ENCODE results near the gene ARL8A.

- peak; percentile 72 to 98 for TF ChIP-seq CTCF (conservative IDR thresholded peaks at IDR 0.05; ENCODE audit: low read depth in 2 of 2)
- TF ChIP-seq, protein P1, sequence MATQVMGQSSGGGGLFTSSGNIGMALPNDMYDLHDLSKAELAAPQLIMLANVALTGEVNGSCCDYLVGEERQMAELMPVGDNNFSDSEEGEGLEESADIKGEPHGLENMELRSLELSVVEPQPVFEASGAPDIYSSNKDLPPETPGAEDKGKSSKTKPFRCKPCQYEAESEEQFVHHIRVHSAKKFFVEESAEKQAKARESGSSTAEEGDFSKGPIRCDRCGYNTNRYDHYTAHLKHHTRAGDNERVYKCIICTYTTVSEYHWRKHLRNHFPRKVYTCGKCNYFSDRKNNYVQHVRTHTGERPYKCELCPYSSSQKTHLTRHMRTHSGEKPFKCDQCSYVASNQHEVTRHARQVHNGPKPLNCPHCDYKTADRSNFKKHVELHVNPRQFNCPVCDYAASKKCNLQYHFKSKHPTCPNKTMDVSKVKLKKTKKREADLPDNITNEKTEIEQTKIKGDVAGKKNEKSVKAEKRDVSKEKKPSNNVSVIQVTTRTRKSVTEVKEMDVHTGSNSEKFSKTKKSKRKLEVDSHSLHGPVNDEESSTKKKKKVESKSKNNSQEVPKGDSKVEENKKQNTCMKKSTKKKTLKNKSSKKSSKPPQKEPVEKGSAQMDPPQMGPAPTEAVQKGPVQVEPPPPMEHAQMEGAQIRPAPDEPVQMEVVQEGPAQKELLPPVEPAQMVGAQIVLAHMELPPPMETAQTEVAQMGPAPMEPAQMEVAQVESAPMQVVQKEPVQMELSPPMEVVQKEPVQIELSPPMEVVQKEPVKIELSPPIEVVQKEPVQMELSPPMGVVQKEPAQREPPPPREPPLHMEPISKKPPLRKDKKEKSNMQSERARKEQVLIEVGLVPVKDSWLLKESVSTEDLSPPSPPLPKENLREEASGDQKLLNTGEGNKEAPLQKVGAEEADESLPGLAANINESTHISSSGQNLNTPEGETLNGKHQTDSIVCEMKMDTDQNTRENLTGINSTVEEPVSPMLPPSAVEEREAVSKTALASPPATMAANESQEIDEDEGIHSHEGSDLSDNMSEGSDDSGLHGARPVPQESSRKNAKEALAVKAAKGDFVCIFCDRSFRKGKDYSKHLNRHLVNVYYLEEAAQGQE (IDR thresholded peaks at IDR 0.05; ENCODE audit: unreplicated experiment) = no peak
- TF ChIP-seq EZH2 (IDR thresholded peaks at IDR 0.05; ENCODE audit: low read depth, unreplicated experiment) = no peak
- no peak for TF ChIP-seq EZH2phosphoT487 (IDR thresholded peaks at IDR 0.05; ENCODE audit: unreplicated experiment)
- TF ChIP-seq POLR2AphosphoS5 (IDR thresholded peaks at IDR 0.05; ENCODE audit: low read depth) = peak; percentile 56
- TF ChIP-seq, protein P2, sequence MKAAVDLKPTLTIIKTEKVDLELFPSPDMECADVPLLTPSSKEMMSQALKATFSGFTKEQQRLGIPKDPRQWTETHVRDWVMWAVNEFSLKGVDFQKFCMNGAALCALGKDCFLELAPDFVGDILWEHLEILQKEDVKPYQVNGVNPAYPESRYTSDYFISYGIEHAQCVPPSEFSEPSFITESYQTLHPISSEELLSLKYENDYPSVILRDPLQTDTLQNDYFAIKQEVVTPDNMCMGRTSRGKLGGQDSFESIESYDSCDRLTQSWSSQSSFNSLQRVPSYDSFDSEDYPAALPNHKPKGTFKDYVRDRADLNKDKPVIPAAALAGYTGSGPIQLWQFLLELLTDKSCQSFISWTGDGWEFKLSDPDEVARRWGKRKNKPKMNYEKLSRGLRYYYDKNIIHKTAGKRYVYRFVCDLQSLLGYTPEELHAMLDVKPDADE (IDR thresholded peaks at IDR 0.05) = no peak
- TF ChIP-seq ZNF114 (CRISPR knock-in tag; IDR thresholded peaks at IDR 0.05) = no peak
- TF ChIP-seq STAT1 (IDR thresholded peaks at IDR 0.05; ENCODE audit: unreplicated experiment) = no peak
- peak; percentile 41; the same call in 1 of the 2 replicates for TF ChIP-seq CREB1 (CRISPR knock-in tag; IDR thresholded peaks at IDR 0.05; ENCODE audit: low read depth)
- no peak for TF ChIP-seq JUNB (IDR thresholded peaks at IDR 0.05; ENCODE audit: unreplicated experiment)
- TF ChIP-seq, protein P3, sequence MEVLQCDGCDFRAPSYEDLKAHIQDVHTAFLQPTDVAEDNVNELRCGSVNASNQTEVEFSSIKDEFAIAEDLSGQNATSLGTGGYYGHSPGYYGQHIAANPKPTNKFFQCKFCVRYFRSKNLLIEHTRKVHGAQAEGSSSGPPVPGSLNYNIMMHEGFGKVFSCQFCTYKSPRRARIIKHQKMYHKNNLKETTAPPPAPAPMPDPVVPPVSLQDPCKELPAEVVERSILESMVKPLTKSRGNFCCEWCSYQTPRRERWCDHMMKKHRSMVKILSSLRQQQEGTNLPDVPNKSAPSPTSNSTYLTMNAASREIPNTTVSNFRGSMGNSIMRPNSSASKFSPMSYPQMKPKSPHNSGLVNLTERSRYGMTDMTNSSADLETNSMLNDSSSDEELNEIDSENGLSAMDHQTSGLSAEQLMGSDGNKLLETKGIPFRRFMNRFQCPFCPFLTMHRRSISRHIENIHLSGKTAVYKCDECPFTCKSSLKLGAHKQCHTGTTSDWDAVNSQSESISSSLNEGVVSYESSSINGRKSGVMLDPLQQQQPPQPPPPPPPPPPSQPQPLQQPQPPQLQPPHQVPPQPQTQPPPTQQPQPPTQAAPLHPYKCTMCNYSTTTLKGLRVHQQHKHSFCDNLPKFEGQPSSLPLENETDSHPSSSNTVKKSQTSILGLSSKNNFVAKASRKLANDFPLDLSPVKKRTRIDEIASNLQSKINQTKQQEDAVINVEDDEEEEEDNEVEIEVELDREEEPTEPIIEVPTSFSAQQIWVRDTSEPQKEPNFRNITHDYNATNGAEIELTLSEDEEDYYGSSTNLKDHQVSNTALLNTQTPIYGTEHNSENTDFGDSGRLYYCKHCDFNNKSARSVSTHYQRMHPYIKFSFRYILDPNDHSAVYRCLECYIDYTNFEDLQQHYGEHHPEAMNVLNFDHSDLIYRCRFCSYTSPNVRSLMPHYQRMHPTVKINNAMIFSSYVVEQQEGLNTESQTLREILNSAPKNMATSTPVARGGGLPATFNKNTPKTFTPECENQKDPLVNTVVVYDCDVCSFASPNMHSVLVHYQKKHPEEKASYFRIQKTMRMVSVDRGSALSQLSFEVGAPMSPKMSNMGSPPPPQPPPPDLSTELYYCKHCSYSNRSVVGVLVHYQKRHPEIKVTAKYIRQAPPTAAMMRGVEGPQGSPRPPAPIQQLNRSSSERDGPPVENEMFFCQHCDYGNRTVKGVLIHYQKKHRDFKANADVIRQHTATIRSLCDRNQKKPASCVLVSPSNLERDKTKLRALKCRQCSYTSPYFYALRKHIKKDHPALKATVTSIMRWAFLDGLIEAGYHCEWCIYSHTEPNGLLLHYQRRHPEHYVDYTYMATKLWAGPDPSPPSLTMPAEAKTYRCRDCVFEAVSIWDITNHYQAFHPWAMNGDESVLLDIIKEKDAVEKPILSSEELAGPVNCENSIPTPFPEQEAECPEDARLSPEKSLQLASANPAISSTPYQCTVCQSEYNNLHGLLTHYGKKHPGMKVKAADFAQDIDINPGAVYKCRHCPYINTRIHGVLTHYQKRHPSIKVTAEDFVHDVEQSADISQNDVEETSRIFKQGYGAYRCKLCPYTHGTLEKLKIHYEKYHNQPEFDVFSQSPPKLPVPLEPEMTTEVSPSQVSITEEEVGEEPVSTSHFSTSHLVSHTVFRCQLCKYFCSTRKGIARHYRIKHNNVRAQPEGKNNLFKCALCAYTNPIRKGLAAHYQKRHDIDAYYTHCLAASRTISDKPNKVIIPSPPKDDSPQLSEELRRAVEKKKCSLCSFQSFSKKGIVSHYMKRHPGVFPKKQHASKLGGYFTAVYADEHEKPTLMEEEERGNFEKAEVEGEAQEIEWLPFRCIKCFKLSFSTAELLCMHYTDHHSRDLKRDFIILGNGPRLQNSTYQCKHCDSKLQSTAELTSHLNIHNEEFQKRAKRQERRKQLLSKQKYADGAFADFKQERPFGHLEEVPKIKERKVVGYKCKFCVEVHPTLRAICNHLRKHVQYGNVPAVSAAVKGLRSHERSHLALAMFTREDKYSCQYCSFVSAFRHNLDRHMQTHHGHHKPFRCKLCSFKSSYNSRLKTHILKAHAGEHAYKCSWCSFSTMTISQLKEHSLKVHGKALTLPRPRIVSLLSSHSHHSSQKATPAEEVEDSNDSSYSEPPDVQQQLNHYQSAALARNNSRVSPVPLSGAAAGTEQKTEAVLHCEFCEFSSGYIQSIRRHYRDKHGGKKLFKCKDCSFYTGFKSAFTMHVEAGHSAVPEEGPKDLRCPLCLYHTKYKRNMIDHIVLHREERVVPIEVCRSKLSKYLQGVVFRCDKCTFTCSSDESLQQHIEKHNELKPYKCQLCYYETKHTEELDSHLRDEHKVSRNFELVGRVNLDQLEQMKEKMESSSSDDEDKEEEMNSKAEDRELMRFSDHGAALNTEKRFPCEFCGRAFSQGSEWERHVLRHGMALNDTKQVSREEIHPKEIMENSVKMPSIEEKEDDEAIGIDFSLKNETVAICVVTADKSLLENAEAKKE (CRISPR knock-in tag; IDR thresholded peaks at IDR 0.05) = no peak
- no peak for TF ChIP-seq ZNF331 (CRISPR knock-in tag; IDR thresholded peaks at IDR 0.05; ENCODE audit: low read depth)
These were observed 40.4 kb upstream of the ARL8A start for GRCh38 chr1:202184750-202185460.
